Right cardiac atrium (tissue), 5 donors: ENCODE data around the gene NRDE2. TPM values are rescaled to one million over a fixed set of nuclear protein-coding genes. Genes with fewer than 3 reads are reported as not detected.
"Not testable (repeated sequence)": the region's sequence is repeated elsewhere in the genome, so short reads cannot be mapped to it uniquely, and the experiment has no call there.

Source experiments
- ATAC-seq, 2 donors: fragments of 200-7000 bp; cut with Tn5 transposase; one replicate each; pipeline versions ENCODE4 v1.8.0 to v1.9.1; 2020; ENCODE audit warnings: moderate library complexity in 2 of 2, mild to moderate bottlenecking in 1 of 2
- DNase-seq, 3 donors: peaks; one replicate each; pipeline ENCODE4 v3.0.0-alpha.2; 2020
- H3K27ac ChIP-seq: one replicate; pipeline ENCODE4 v1.5.1; 2013; ENCODE audit warnings: mild to moderate bottlenecking, low read length, control low read depth, moderate library complexity
- H3K27me3 ChIP-seq: one replicate; pipeline ENCODE4 v1.6.1; 2013; ENCODE audit not compliant: control insufficient read depth, insufficient read depth
- H3K4me1 ChIP-seq: one replicate; pipeline ENCODE4 v1.6.1; 2013; ENCODE audit warnings: low read length; ENCODE audit not compliant: control insufficient read depth, insufficient read depth
- H3K4me3 ChIP-seq: one replicate; pipeline ENCODE4 v1.5.1; 2013; ENCODE audit warnings: low read length, control low read depth
- H3K9me3 ChIP-seq: one replicate; pipeline ENCODE4 v1.6.1; 2013; ENCODE audit warnings: low read length; ENCODE audit not compliant: control insufficient read depth
- WGBS: extraction: QIAGEN DNeasy Blood & Tissue Kit; methylation state at CpG from one replicate; pipeline ENCODE4 v1.1.7; 2013; 5-methylcytosine and 5-hydroxymethylcytosine counted together
- intact Hi-C, 4 donors: fragments of 100-400 bp; cut with DNase I; formaldehyde crosslinking; loops; one replicate each; pipeline versions ENCODE4 v1.11.0 to v1.14.0; 2022 to 2023
- polyA plus RNA-seq: library from polyadenylated mRNA; stranded (reverse); fragments of 200-250 nt; gene quantifications from one replicate; pipeline ENCODE4 v1.2.3, GENCODE V29; 2013
- total RNA-seq, 4 donors: library from RNA; stranded (reverse); fragmentation: NEBNext Ultra II Directional; extraction: Animal tissue kit (Norgen Biotek cat#: 25700); gene quantifications; one replicate each; pipeline ENCODE4 v1.2.1, GENCODE V29; 2021
- donor health status: healthy with polysubstance abuse.
- donor health status: DM: no; HTN: yes; CAD: no.
- donor health status: DM: no; HTN: no; CAD: no.
- donor health status: DM: no; HTN: yes; CAD: no; lungs with severe emphysema.
- donor health status: DM: yes; HTN: yes; CAD: no.

Gene NRDE2
- total and polyA plus RNA-seq, 5 donors = 6.2 to 15.3 (median 12.3) TPM

GRCh38 chr14:90235179-90235976 lies 96.4 kb downstream of the NRDE2 start:
- H3K9me3 ChIP-seq = peaks cover 13% of the 10 kb centered on the region
- ATAC-seq (peak; percentile 81 to 93), DNase-seq (peak; percentile 57 to 84 (median 72))
- no peak overlapping the region for H3K4me3 ChIP-seq
- intact Hi-C loops = loop anchor here (5.0 to 10.0 kb wide), 3 partner anchors 171 to 263 kb away; partner anchors contain the start of gene KCNK13 (in 2 of the 4)
- whole genome bisulfite sequencing = 16% methylated on average over 25 of the region's 25 CpGs
- H3K27me3 ChIP-seq = no peaks in the 10 kb centered on the region
- H3K27ac ChIP-seq = no peak overlapping the region
- no peaks in the 10 kb centered on the region for H3K4me1 ChIP-seq

GRCh38 chr14:90229942-90230341 lies 101.8 kb downstream of the NRDE2 start:
- DNase-seq = not testable (repeated sequence)

GRCh38 chr14:90228478-90228877 lies 103.3 kb downstream of the NRDE2 start:
- Histone ChIP-seq H3K4me1 (no peaks in the 10 kb centered on the region), H3K27me3 (no peaks in the 10 kb centered on the region), H3K9me3 (no peaks in the 10 kb centered on the region), H3K4me3 (no peak overlapping the region), H3K27ac (no peak overlapping the region)
- WGBS = 82% methylated on average over 4 of the region's 4 CpGs
- intact Hi-C loops = no loop called here
- DNase-seq (no peak), ATAC-seq (no peak)

More at GRCh38 chr14:90229942-90230341, 101.8 kb downstream of the NRDE2 start:
- ATAC-seq, H3K9me3 ChIP-seq, H3K4me3 ChIP-seq, H3K4me1 ChIP-seq, H3K27ac ChIP-seq, H3K27me3 ChIP-seq: not testable (repeated sequence)
- WGBS = 96% methylated on average over 1 of the region's 1 CpG
- intact Hi-C loops = loop anchor here in 1 of 4 donors (10.0 kb wide), 1 partner anchor 165 kb away; the partner anchor contains the start of gene KCNK13

Other genes starting within 250 kb of the NRDE2 start
- gene PSMC1, start 75.4 kb downstream of the NRDE2 start, total RNA-seq = 100 to 1,000 TPM in 3 of 4 donors, 10 to 100 TPM in 1; 89.9 to 127 (median 118) TPM
- 201 TPM for gene PSMC1, start 75.4 kb downstream of the NRDE2 start, polyA plus RNA-seq
- gene CALM1, start 65.1 kb upstream of the NRDE2 start, total RNA-seq = 100 to 1,000 TPM; 381 to 508 (median 445) TPM
- gene CALM1, start 65.1 kb upstream of the NRDE2 start, polyA plus RNA-seq = 301 TPM